ENCODE data around the gene CYP4F12. TPM values are rescaled to one million over a fixed set of nuclear protein-coding genes. Genes with fewer than 3 reads are reported as not detected.

The CYP4F12 gene
- total and polyA plus RNA-seq, 2 donors (not counting 3 experiments of a cell fraction or from before 2014, with no cell fraction given) = not detected

DNA sequence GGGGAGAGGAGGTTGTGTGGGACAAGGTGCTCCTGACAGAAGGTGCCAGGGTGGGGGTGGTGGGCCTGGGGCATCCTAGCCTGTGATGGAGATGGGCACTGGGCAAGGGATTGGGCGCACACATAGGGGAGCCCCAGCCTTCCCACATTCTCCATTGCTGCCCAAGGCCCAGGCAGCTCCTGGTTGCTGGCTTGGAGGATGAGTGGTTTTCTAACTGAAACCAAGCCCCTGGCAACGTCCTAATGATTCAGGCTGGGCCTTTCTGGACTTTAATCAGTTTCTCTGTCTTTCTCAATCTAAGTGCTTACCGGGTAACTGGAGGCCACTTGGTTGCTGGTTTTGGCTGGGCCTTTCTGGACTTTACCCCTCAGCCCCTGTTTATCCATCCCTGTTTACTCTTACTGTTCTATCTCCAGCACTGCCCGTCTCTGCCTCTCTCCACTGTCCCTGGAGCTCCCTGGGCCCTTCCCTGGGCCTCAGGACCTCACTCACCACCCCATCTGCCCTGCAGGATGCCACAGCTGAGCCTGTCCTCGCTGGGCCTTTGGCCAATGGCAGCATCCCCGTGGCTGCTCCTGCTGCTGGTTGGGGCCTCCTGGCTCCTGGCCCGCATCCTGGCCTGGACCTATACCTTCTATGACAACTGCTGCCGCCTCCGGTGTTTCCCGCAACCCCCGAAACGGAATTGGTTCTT is 31.8 kb upstream of the CYP4F12 start:
- H3K36me3 ChIP-seq (ENCODE audit: control insufficient read depth in 2 of 2, extremely low read depth in 1 of 2, insufficient read depth in 2 of 2, low read length in 2 of 2) = no peaks in the 10 kb centered on the region
- H3K9me1 ChIP-seq (replicated peaks; ENCODE audit: control insufficient read depth, extremely low read depth, insufficient read depth, low read length) = no peaks in the 10 kb centered on the region
- H3K9ac ChIP-seq (replicated peaks; ENCODE audit: extremely low read depth, insufficient read depth, low read length) = no peak overlapping the region
- H3K27ac ChIP-seq (ENCODE audit: insufficient read depth, low read depth, low read length) = no peak overlapping the region
- H3K27me3 ChIP-seq (ENCODE audit: control insufficient read depth in 2 of 2, insufficient read depth in 2 of 2, low read length in 2 of 2) = no peaks in the 10 kb centered on the region
- dilution Hi-C loops (cut with MboI; ENCODE audit: extremely low pct_ligation_motif_present, low sequenced_read_pairs) = no loop called here
- TF ChIP-seq POLR2AphosphoS5 (IDR thresholded peaks at IDR 0.05; ENCODE audit: insufficient read depth, low read depth, low read length) (no peak), MYC (IDR thresholded peaks at IDR 0.05; ENCODE audit: low read depth, low read length) (no peak), JUN (IDR thresholded peaks at IDR 0.05; ENCODE audit: borderline replicate concordance, insufficient read depth, insufficient read length, low read depth) (no peak), FOS (IDR thresholded peaks at IDR 0.05; ENCODE audit: borderline replicate concordance, insufficient read depth, low read length) (no peak), POLR2A (IDR thresholded peaks at IDR 0.05; ENCODE audit: low read depth, low read length) (no peak), EZH2 (IDR thresholded peaks at IDR 0.05; ENCODE audit: borderline replicate concordance, low read depth, low read length, severe bottlenecking) (no peak), GATA2 (IDR thresholded peaks at IDR 0.05; ENCODE audit: insufficient read depth, insufficient read length, low read depth, low read length) (no peak)
- TF ChIP-seq, protein P1, sequence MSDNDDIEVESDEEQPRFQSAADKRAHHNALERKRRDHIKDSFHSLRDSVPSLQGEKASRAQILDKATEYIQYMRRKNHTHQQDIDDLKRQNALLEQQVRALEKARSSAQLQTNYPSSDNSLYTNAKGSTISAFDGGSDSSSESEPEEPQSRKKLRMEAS (IDR thresholded peaks at IDR 0.05; ENCODE audit: insufficient read depth, insufficient read length) = no peak
- TF ChIP-seq, protein P2, sequence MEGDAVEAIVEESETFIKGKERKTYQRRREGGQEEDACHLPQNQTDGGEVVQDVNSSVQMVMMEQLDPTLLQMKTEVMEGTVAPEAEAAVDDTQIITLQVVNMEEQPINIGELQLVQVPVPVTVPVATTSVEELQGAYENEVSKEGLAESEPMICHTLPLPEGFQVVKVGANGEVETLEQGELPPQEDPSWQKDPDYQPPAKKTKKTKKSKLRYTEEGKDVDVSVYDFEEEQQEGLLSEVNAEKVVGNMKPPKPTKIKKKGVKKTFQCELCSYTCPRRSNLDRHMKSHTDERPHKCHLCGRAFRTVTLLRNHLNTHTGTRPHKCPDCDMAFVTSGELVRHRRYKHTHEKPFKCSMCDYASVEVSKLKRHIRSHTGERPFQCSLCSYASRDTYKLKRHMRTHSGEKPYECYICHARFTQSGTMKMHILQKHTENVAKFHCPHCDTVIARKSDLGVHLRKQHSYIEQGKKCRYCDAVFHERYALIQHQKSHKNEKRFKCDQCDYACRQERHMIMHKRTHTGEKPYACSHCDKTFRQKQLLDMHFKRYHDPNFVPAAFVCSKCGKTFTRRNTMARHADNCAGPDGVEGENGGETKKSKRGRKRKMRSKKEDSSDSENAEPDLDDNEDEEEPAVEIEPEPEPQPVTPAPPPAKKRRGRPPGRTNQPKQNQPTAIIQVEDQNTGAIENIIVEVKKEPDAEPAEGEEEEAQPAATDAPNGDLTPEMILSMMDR (IDR thresholded peaks at IDR 0.05; ENCODE audit: extremely low read depth in 1 of 2, insufficient read depth in 1 of 2, low read depth in 1 of 2, low read length in 2 of 2) = no peak
- H3K4me2 ChIP-seq (ENCODE audit: insufficient read depth, low read length) = no peak overlapping the region
- intact Hi-C loops (cut with micrococcal nuclease) = no loop called here
- H2AFZ ChIP-seq (ENCODE audit: low read depth, low read length) = no peak overlapping the region
- CTCF ChIA-PET = no interaction called here
- H3K79me2 ChIP-seq (ENCODE audit: control insufficient read depth, insufficient read depth, low read length) = no peaks in the 10 kb centered on the region
- H3K4me3 ChIP-seq (replicated peaks in 1 of 3; ENCODE audit: insufficient read depth in 1 of 3, low read depth in 1 of 3, low read length in 3 of 3) = no peak overlapping the region
- no TSS peak for BruUV-seq (replicated peaks)
- H4K20me1 ChIP-seq (replicated peaks; ENCODE audit: control insufficient read depth, extremely low read depth, insufficient read depth, low read length) = no peaks in the 10 kb centered on the region
- POLR2A ChIA-PET = no interaction called here
- DNase-seq (ENCODE audit: low read depth, low spot score) (no peak), FAIRE-seq (no peak)
- H3K4me1 ChIP-seq (ENCODE audit: control insufficient read depth, extremely low read depth, insufficient read depth, low read length) = no peaks in the 10 kb centered on the region
- no peaks in the 10 kb centered on the region for H3K9me3 ChIP-seq (replicated peaks; ENCODE audit: control insufficient read depth, insufficient read depth, low read length)
